ENCODE results near the gene KCNMA1. TPM values are rescaled to one million over a fixed set of nuclear protein-coding genes. Genes with fewer than 3 reads are reported as not detected.

KCNMA1 gene
- polyA plus RNA-seq, 1 experiment = 21.4 TPM

DNA sequence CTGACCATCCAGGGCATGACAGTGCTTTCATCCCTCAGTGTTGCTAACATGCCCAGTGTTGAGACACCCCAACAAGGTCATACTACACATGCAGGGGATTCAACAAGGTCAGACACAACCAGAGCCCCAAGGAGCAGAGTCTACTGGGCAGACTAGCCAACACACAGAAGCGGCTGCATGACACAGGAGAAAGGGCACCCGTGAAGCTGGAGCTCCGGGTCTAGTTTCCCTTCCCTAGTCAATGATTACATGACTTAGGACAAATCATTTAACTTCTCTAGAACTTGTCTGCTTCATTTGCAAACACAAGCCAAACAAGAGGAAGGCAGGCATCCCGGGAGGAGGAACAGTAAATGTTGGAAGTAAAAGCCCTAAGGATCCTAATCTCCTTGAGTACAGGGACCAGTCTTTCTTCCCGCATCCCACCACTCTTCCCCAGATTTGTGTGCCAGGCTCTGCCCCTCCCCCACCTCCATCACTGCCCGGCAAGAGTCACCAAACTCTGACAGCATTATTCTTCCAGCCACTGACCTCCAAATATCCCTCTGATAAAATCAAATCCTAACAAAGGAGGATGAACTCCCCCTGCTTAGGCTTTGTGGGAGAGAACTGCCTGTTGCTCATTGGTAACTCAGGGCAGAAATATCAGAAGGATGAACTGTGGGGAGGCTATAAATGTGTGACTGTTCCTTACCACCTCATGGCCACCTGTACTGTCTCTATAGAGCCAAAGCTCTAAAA lies 104.3 kb downstream of the KCNMA1 start:
- DNase-seq (ENCODE audit: low read depth) = no peak
- TF ChIP-seq CTCF (IDR thresholded peaks at IDR 0.05; ENCODE audit: insufficient read depth, low read depth, low read length) = no peak
- Histone ChIP-seq H3K36me3 (ENCODE audit: control insufficient read depth, insufficient read depth, low read length) (no peaks in the 10 kb centered on the region), H3K27me3 (ENCODE audit: control insufficient read depth, insufficient read depth, low read length) (no peaks in the 10 kb centered on the region), H3K4me3 (ENCODE audit: low read depth, low read length) (no peak overlapping the region)
- CTCF ChIA-PET = interaction anchor here (0.7 to 1.1 kb wide), 2 partner anchors 21 to 44 kb away, joined by 3 read pairs; no protein-coding TSS in a partner anchor
- POLR2A ChIA-PET = no interaction called here

GRCh38 chr10:77532068-77532467 lies 105.5 kb downstream of the KCNMA1 start:
- no peak for TF ChIP-seq CTCF (IDR thresholded peaks at IDR 0.05; ENCODE audit: insufficient read depth, low read depth, low read length)
- ChIA-PET POLR2A (interaction anchor here (0.6 to 1.1 kb wide), 2 partner anchors 61 to 231 kb away, joined by 3 to 7 read pairs; no protein-coding TSS in a partner anchor), CTCF (interaction anchor here (1.1 to 1.4 kb wide), 2 partner anchors 22 to 87 kb away, joined by 3 read pairs; no protein-coding TSS in a partner anchor)
- Histone ChIP-seq H3K4me3 (ENCODE audit: low read depth, low read length) (no peak overlapping the region), H3K27me3 (ENCODE audit: control insufficient read depth, insufficient read depth, low read length) (no peaks in the 10 kb centered on the region), H3K36me3 (ENCODE audit: control insufficient read depth, insufficient read depth, low read length) (no peaks in the 10 kb centered on the region)
- DNase-seq (ENCODE audit: low read depth) = peak; percentile 30

DNA sequence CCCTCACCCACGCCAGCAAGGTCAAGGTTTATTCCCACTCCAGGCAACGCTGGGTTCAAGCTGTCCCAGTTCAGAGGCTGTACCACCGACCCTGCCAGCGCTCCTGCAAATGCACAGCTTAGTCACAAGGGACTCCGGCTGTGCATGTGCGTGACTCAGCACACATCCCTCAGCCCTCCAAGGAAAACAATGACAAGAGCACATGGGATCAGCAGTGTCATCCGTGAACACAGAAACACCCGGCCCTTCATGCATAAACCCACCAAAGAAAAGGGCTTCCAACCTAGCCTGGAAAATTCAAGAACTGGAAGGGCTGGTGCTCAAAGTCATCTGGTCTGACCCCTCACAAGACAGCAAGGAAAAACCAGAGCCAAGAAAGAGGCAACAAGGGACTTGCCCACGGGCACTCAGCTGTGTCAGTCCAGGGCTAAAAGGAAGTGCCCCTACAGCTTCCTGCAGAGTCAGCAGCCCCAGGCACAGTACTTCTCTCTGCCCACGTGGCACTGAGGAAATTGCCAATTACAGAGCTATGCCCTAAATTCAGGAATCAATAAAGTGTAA lies 106.1 kb downstream of the KCNMA1 start:
- ChIA-PET POLR2A (interaction anchor here (0.6 to 1.1 kb wide), 2 partner anchors 62 to 230 kb away, joined by 3 to 7 read pairs; no protein-coding TSS in a partner anchor), CTCF (interaction anchor here (0.7 to 1.4 kb wide), 4 partner anchors 88 to 358 kb away, joined by 3 to 4 read pairs (median 4); no protein-coding TSS in a partner anchor)
- Histone ChIP-seq H3K27me3 (ENCODE audit: control insufficient read depth, insufficient read depth, low read length) (no peaks in the 10 kb centered on the region), H3K36me3 (ENCODE audit: control insufficient read depth, insufficient read depth, low read length) (no peaks in the 10 kb centered on the region), H3K4me3 (ENCODE audit: low read depth, low read length) (no peak overlapping the region)
- no peak for TF ChIP-seq CTCF (IDR thresholded peaks at IDR 0.05; ENCODE audit: insufficient read depth, low read depth, low read length)
- peak; percentile 51 for DNase-seq (ENCODE audit: low read depth)

- DNase-seq (ENCODE audit: low read depth) = no peak
- H3K36me3 ChIP-seq (ENCODE audit: control insufficient read depth, insufficient read depth, low read length) = no peaks in the 10 kb centered on the region
- TF ChIP-seq CTCF (IDR thresholded peaks at IDR 0.05; ENCODE audit: insufficient read depth, low read depth, low read length) = no peak
- CTCF ChIA-PET = interaction anchor here (0.7 to 1.2 kb wide), 3 partner anchors 32 to 111 kb away, joined by 3 read pairs; no protein-coding TSS in a partner anchor
- H3K4me3 ChIP-seq (ENCODE audit: low read depth, low read length) = no peak overlapping the region
- POLR2A ChIA-PET = no interaction called here
- no peaks in the 10 kb centered on the region for H3K27me3 ChIP-seq (ENCODE audit: control insufficient read depth, insufficient read depth, low read length)
These were observed 107.6 kb downstream of the KCNMA1 start for GRCh38 chr10:77530011-77530410.

GRCh38 chr10:77529050-77529576 lies 108.5 kb downstream of the KCNMA1 start:
- Histone ChIP-seq H3K36me3 (ENCODE audit: control insufficient read depth, insufficient read depth, low read length) (no peaks in the 10 kb centered on the region), H3K4me3 (ENCODE audit: low read depth, low read length) (no peak overlapping the region), H3K27me3 (ENCODE audit: control insufficient read depth, insufficient read depth, low read length) (no peaks in the 10 kb centered on the region)
- DNase-seq (ENCODE audit: low read depth) = no peak
- ChIA-PET POLR2A (no interaction called here), CTCF (interaction anchor here (0.6 kb wide), 1 partner anchor 56 kb away, joined by 3 read pairs; no protein-coding TSS in a partner anchor)
- no peak for TF ChIP-seq CTCF (IDR thresholded peaks at IDR 0.05; ENCODE audit: insufficient read depth, low read depth, low read length)
